Sciatic nerve (tissue), 2 donors: ENCODE data around the gene CFHR4. TPM values are rescaled to one million over a fixed set of nuclear protein-coding genes. Genes with fewer than 3 reads are reported as not detected.
A peak's percentile ranks its signal among the peaks of the same experiment; 100 is the strongest.
"Not testable (repeated sequence)": the region's sequence is repeated elsewhere in the genome, so short reads cannot be mapped to it uniquely, and the experiment has no call there.

Experiments
- ATAC-seq: fragments of 200-7000 bp; cut with Tn5 transposase; one replicate; pipeline ENCODE4 v1.9.1; 2020; ENCODE audit warnings: mild to moderate bottlenecking, moderate library complexity
- DNase-seq: peaks from one replicate; pipeline ENCODE4 v3.0.0-alpha.2; 2020; ENCODE audit warnings: low spot score
- intact Hi-C: fragments of 100-400 bp; cut with DNase I; formaldehyde crosslinking; loops from one replicate; pipeline ENCODE4 v1.14.2; 2022
- total RNA-seq: library from RNA; stranded (reverse); fragmentation: NEBNext Ultra II Directional; extraction: Animal tissue kit (Norgen Biotek cat#: 25700); gene quantifications from one replicate; pipeline ENCODE4 v1.2.1, GENCODE V29; 2021
- donor health status: DM: no; HTN: no; CAD: no.
- donor health status: DM: no; HTN: no; CAD: no.

The CFHR4 gene
- not detected for total RNA-seq

- intact Hi-C loops: no loop called here
- ATAC-seq: no peak
- no peak for DNase-seq
These were observed at the start of gene CFHR4 for GRCh38 chr1:196887515-196888239. Gene CFHR4, plus strand, starts transcription at chr1:196888052. Its CDS starts 99 bp downstream, at chr1:196888151.

DNA sequence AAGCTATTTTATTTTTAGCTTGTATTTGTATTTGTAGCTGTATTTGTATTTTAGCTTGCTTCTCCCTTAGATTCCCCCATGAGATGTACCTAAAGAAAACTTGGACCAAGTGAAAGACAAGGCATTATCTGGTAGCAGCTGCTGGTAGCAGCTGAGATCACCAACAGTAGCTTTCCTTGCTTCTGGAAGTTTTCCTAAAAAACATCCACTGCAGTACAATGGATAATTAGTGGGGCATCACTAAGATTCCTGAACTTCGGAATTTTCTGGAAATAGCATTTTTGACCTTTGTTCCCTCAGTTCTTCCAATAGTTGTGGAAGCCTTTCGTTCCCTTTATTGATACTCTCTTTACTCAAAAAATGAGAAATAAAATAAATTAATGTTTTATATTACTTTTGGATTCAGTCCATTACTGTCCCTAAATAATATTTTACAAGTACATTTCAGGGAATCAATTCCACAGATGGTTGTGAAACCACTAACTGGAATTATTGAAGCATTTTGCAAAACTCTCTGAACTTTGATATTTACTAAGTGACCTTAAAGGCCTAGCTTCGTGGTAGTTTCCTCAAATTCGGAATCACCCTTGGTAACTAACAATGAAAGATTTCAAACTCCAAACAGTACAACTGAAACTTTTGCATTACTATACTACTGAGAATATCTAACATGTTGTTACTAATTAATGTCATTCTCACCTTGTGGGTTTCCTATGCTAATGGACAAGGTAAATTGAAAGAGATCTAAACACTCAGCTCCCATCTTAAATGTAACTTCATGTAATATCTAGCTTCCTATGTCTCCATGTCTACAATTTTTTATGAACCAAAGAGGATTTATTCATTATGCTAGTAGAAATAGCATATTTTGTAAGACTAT lies 38.0 kb upstream of the CFHR4 start:
- intact Hi-C loops, DNase-seq, ATAC-seq: not testable (repeated sequence)

GRCh38 chr1:196856053-196856452 lies 31.8 kb upstream of the CFHR4 start:
- no peak for ATAC-seq
- no peak for DNase-seq
- intact Hi-C loops: no loop called here

GRCh38 chr1:196857188-196857587 lies 30.7 kb upstream of the CFHR4 start:
- intact Hi-C loops: no loop called here
- ATAC-seq: no peak
- DNase-seq: no peak

DNA sequence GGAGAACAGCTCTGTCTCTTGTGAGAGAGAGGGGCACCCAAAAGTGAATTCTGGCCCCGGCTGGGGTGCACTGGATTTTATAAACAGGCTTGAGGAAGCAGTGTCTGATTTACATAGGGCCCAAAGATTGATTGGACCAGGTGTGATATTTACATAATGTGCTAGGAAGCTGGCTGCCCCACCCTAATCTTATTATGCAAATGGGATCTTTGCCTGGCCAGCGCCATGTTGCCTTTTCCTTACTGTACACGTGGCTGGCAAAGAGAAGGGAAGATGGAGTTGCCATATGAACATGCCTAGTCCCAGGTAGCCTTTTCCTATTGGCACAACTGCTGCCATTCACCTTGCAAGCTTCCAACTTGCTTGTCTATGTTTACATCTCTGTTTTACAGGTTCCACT lies 29.0 kb upstream of the CFHR4 start:
- no peak for ATAC-seq
- intact Hi-C loops: no loop called here

DNA sequence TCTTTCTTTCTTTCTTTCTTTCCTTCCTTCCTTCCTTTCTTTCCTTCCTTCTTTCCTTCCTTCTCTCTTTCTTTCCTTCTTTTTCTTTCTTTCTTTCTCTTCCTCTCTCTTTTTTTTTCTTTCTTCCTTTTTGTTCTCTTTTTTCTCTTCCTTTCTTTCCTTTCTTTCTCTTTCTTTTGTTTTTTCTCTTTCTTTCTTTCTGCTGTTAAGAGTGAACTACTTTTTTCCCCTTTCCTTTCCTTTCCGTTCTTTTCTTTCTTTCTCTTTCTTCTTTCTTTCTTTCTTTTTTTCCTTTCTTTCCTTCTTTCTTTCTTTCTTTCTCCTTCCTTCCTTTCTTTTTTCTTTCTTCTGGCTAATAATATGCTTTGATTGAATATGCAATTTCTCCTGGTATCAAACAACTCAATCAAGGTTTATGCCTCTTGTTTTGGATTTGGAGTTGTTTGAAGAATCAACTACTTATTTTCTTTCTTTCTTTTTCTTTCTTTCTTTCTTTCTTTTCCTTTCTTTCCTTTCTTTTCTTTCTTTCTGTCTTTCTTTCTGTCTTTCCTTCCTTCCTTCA lies 27.4 kb upstream of the CFHR4 start:
- intact Hi-C loops: no loop called here
- no peak for ATAC-seq
- DNase-seq: no peak

More for the DNA sequence above, 29.0 kb upstream of the CFHR4 start:
- DNase-seq: no peak

DNA sequence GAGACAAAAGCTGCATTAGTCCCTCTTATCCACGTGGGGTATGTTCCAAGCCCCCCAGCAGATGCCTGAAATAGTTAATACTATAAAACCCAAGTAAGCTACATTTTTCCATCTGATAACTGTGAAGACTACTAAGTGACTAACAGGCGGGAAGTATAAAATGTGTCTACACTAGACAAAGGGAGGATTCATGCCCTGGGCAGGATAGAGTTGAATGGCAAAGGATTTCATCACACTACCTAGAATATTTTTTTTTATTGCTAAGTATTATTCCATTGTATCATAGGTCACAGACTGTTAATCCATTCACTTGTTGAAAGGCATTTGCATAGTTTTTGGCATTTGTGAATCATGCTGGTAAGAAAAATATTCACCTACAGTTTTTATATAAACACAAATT lies 26.4 kb upstream of the CFHR4 start:
- DNase-seq: no peak
- no peak for ATAC-seq
- intact Hi-C loops: no loop called here

- ATAC-seq: no peak
These were observed 20.9 kb upstream of the CFHR4 start for GRCh38 chr1:196866974-196867373.

DNA sequence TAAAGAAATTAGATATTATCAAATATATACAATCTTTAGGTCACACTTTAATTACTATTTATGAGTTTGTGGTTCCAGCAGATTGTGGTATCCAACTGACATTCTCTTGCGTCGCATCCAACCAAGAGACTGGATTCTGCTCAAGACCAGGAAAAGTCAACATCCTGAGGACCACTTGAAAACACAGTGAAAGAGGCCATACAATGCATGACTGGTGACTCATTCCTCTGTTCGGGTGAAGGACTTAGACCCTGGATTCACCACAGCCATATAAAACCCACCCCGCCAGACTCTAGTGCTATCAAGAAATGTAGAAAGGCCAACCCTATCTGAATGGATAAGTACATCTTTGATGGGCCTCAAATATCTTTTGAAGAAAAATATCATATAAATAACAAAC lies 14.5 kb upstream of the CFHR4 start:
- no peak for DNase-seq
- no peak for ATAC-seq
- intact Hi-C loops: no loop called here

More at GRCh38 chr1:196866974-196867373, 20.9 kb upstream of the CFHR4 start:
- DNase-seq: no peak
- intact Hi-C loops: no loop called here

- ATAC-seq: no peak
- no peak for DNase-seq
These were observed 11.9 kb upstream of the CFHR4 start for GRCh38 chr1:196875935-196876334.

GRCh38 chr1:196877964-196878363 lies 9.9 kb upstream of the CFHR4 start:
- intact Hi-C loops: no loop called here
- DNase-seq (no peak), ATAC-seq (peak; percentile 32)

More at GRCh38 chr1:196875935-196876334, 11.9 kb upstream of the CFHR4 start:
- intact Hi-C loops: no loop called here

GRCh38 chr1:196886560-196886959 lies 1.3 kb upstream of the CFHR4 start:
- intact Hi-C loops, DNase-seq, ATAC-seq: not testable (repeated sequence)

DNA sequence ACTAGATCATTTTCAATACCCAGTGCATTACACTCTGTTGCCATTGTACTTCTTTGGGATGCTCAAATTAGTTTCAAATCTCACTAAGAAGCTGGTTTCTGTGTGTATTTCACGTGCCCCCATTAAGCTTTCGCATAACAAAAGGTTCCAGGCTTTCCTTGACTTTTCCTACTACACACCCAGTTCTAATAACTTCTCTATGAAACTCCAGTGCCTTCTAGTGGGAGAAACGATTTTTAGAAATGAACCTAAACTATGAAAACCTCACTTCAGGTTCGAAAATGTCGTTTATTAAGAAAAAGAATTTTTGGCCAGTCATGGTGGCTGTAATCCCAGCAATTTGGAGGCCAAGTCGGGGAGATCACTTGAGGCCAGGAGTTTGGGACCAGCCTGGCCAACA lies 2.8 kb downstream of the CFHR4 start:
- DNase-seq (no peak), ATAC-seq (no peak)
- intact Hi-C loops: no loop called here

DNA sequence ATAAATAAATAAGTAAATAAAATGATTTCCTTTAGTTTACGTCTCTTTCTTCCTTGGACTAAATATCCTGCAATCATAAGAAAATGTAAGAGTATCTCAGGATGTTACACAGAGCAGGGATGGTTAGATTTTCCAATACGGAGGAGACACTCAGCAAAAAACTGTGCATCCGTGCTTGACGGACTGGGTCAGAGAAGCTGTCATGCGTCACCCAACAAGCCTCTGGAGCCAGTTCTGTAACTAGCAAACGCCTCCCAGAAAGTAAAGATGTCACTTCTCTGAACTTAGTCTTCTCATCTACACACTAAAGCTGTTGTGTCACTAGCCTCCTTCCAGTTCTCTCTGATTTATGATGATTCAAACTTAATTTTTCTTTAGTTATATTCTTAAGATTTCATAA lies 3.4 kb downstream of the CFHR4 start:
- ATAC-seq (no peak), DNase-seq (no peak)
- intact Hi-C loops: no loop called here

GRCh38 chr1:196896355-196896754 lies 8.5 kb downstream of the CFHR4 start:
- intact Hi-C loops: no loop called here
- DNase-seq: no peak
- ATAC-seq: no peak

GRCh38 chr1:196897158-196897828 lies 9.4 kb downstream of the CFHR4 start:
- ATAC-seq (peak; percentile 28), DNase-seq (no peak)
- intact Hi-C loops: no loop called here

DNA sequence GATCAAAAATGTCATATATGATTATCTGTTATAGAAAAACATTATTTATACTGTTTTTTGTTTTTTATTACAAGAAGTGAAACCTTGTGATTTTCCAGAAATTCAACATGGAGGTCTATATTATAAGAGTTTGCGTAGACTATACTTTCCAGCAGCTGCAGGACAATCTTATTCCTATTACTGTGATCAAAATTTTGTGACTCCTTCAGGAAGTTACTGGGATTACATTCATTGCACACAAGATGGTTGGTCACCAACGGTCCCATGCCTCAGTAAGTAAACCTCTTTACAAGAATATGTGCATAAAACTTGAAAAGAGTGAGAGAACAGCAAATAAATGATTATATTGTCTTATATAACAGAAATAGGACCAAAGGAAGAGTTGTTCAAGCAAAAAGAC lies 14.5 kb downstream of the CFHR4 start:
- ATAC-seq (no peak), DNase-seq (no peak)
- intact Hi-C loops: no loop called here

- ATAC-seq (no peak), DNase-seq (no peak)
- intact Hi-C loops: no loop called here
These were observed 22.4 kb downstream of the CFHR4 start for GRCh38 chr1:196910215-196910614.

DNA sequence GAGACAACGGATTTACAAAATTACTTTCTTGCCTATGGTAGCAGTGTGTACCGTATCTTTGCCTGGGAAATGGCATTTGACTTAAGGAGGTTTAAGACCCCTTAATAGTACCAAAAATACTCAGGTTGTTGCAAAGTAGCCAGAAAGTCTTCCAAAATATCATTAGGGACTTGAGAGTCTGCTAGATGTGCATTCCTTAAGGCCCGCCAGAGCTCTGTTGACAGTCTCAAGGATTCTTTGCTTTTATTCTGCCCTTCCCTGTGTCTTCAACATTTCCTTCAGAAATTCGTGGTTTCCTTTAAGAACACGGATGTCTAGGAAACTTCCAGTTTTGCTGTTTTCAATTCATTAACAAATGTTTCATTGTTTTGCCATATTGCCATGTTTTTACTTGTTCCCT lies 24.4 kb downstream of the CFHR4 start:
- ATAC-seq, intact Hi-C loops, DNase-seq: not testable (repeated sequence)
